Kidney epithelial cell (primary cell): ENCODE results near the gene SPATA18. TPM values are rescaled to one million over a fixed set of nuclear protein-coding genes. Genes with fewer than 3 reads are reported as not detected.

Experiments
- DNase-seq: peaks from one replicate; pipeline ENCODE4 v3.0.0-alpha.2; 2010; ENCODE audit warnings: low read depth
- H3K27me3 ChIP-seq: 2 replicates; pipeline ENCODE4 v1.6.0; 2011; ENCODE audit warnings: low read length; ENCODE audit not compliant: control insufficient read depth, insufficient read depth
- H3K36me3 ChIP-seq: 2 replicates; pipeline ENCODE4 v1.5.1; 2011; ENCODE audit warnings: low read length; ENCODE audit not compliant: control insufficient read depth, insufficient read depth
- H3K4me3 ChIP-seq: 2 replicates; pipeline ENCODE4 v1.5.1; 2011; ENCODE audit warnings: low read depth, mild to moderate bottlenecking, control low read depth, low read length
- total RNA-seq: library from RNA; depleted of rRNA; stranded (reverse); fragments of >200 nt; gene quantifications from 2 replicates; pipeline ENCODE4 v1.2.3, GENCODE V29; 2015
- TF ChIP-seq, protein P1 (sequence below): IDR thresholded peaks from 2 replicates; pipeline ENCODE4 v1.5.1; 2011; ENCODE audit warnings: mild to moderate bottlenecking, moderate library complexity, low read length, control low read depth, inconsistent platforms; ENCODE audit not compliant: insufficient read depth, poor library complexity, severe bottlenecking

The SPATA18 gene
- total RNA-seq, 1 donor from 2014 or later, result 10.5 TPM

DNA sequence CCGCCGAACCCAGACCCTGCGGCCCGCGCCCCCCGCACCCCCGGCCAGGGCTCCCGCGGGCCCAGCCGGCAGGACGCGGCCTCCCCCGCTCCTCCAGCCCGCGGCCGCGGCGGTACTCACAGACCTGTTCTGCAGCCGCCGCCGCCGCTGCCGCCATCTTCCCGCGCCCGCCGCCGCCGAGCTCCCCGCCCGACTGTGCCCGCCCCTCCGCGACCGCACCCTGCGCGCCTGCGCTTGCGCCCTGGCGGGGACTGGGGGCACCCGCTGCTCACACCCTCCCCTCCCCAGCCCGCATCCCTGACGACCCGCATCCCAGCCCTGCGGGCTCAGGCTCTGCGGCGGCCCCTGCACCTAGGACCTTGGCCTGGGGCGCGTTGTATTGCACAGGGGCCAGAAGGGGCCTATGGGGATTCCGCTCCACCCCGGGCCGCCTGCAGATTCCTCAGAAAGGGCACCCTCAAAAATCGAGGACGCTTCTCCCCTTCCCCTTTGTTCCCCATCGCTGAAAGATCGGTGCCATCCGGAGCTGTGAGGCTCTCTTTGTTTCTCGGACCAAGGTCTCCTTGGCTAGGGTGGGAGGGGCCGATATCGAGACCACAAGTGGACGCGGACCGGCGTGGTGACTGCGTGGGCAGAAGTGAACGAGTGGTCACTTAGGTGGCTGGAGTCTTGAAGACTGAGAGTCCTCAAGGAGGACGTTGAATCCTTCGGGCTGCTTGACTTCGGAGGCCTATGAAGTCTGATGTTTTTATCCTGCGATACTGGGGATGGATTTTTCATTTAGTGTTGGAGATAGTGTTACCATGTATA is 12.8 kb upstream of the SPATA18 start, which contains the start of gene SGCB:
SGCB (minus strand) TSS at position 197 of the 810 bp plus-strand sequence; CDS start at position 157, 40 bp downstream.
- no peak for DNase-seq
- peaks cover 2% of the 10 kb centered on the region for H3K27me3 ChIP-seq
- H3K36me3 ChIP-seq, result no peaks in the 10 kb centered on the region
- TF ChIP-seq, protein P1, sequence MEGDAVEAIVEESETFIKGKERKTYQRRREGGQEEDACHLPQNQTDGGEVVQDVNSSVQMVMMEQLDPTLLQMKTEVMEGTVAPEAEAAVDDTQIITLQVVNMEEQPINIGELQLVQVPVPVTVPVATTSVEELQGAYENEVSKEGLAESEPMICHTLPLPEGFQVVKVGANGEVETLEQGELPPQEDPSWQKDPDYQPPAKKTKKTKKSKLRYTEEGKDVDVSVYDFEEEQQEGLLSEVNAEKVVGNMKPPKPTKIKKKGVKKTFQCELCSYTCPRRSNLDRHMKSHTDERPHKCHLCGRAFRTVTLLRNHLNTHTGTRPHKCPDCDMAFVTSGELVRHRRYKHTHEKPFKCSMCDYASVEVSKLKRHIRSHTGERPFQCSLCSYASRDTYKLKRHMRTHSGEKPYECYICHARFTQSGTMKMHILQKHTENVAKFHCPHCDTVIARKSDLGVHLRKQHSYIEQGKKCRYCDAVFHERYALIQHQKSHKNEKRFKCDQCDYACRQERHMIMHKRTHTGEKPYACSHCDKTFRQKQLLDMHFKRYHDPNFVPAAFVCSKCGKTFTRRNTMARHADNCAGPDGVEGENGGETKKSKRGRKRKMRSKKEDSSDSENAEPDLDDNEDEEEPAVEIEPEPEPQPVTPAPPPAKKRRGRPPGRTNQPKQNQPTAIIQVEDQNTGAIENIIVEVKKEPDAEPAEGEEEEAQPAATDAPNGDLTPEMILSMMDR, result no peak
- H3K4me3 ChIP-seq, result peak within 1 kb of the TSS; percentile 91

DNA sequence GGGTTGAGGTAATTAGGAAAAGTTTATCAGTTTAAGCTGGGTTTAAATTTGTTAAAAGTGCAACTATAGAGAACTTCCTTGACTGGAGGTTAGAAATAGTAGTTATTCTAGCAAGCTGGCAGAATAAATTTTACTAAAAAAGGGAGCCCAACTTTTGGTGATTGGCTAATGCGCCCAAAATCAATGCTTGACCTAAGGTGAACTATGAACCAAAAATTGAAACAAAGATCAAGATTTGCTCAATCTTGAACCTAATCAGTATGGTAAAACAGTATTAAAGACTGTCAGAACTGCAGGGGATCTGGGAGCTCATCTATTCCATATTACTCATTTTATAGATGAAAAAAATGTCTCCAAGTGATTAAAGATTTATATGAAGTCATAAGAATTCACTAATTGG is 6.1 kb upstream of the SPATA18 start:
- Histone ChIP-seq H3K4me3 (no peak overlapping the region), H3K36me3 (no peaks in the 10 kb centered on the region), H3K27me3 (peaks cover 2% of the 10 kb centered on the region)
- TF ChIP-seq, protein P1, result no peak
- no peak for DNase-seq

DNA sequence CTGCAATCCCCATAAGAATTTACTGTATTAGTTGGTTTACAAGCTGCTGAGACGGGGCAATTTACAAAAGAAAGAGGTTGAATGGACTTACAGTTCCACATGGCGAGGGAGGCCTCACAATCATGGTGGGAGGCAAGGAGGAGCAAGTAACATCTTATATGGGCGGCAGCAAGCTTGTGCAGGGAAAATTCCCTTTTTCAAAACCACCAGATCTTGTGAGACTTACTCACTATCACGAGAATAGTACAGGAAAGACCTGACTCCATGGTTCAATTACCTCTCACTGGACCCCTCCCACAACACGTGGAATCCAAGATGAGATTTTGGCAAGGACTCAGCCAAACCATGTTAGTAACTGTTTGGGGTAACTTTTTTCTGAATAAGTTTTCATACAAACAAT is 1.8 kb upstream of the SPATA18 start:
- TF ChIP-seq, protein P1, result no peak
- DNase-seq, result no peak
- H3K4me3 ChIP-seq, result no peak overlapping the region

DNA sequence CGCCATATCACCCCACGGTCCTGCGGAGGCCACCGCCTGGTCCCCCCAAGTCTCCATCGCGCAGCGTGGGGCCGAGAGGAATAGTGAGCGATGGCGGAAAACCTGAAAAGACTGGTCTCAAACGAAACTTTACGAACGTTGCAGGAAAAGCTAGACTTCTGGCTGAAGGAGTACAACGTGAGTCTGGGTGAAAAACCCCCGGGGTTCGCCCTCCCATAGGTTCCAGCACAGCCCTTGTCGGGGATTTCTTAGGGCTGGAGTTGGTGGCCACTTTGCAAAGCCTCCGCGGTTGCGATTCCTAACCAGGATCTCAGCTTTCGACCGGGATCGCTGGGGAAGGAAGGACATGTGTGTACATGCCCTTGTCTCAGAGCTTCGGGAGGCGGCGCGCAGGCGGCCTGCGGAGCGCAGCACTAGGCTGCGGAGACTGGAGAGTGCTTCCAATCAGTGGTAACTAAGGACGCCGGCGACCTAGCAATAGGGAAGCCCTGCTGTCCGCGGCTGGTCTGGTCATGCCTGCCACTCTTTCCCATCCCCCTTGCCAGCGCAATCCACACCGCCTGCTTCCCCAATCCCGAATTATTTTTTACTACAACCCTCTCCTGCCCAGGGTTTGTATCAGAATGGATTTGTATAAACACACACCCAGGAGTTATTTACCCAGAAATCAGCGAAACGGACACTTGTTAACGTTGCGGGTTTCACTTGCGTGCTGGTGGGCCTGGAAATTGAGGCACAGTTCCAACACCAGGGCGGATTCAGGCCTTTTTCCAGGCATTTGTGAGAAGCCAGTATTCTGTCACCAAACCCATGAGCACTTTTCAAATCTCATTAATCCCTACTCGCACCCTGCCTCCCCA is 741 bp downstream of the SPATA18 start:
- H3K36me3 ChIP-seq, result no peaks in the 10 kb centered on the region
- TF ChIP-seq, protein P1, result no peak
- DNase-seq, result peak; percentile 76
- H3K4me3 ChIP-seq, result peak overlapping the region; percentile 51
- no peaks in the 10 kb centered on the region for H3K27me3 ChIP-seq

More for the DNA sequence above, 1.8 kb upstream of the SPATA18 start:
- no peaks in the 10 kb centered on the region for H3K27me3 ChIP-seq
- H3K36me3 ChIP-seq, result no peaks in the 10 kb centered on the region

DNA sequence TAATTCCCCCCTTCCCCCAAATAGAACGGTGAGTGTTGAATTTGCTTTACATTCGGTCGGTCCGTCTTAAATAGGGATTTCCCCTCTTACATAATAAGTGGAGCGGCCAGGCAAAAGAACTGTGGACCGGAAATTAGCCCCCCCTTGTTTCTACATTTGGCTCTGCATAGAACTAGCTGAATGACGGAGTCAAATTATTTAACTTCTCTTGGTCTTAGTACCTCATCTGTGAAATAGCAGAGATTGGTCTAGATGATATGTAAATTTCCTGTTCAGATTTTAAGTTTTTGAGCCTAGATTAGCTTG is 1.3 kb downstream of the SPATA18 start:
- DNase-seq, result no peak
- TF ChIP-seq, protein P1, result no peak
- H3K36me3 ChIP-seq, result no peaks in the 10 kb centered on the region
- H3K4me3 ChIP-seq, result no peak overlapping the region
- H3K27me3 ChIP-seq, result no peaks in the 10 kb centered on the region
